HCT116 (cell line): Measurements from ENCODE around the gene COL18A1. TPM values are rescaled to one million over a fixed set of nuclear protein-coding genes. Genes with fewer than 3 reads are reported as not detected.

Experiments
- ATAC-seq: fragments of 200-7000 bp; cut with Tn5 transposase; 2 replicates; pipeline ENCODE4 v1.9.1; 2020; ENCODE audit warnings: mild to moderate bottlenecking, moderate library complexity
- BruUV-seq: library from RNA; stranded (reverse); fragments of 400-500 nt; replicated peaks from 2 replicates; lab custom pipeline; 2021; lab: Mats Ljungman, UMichigan
- CTCF ChIA-PET: fragments of 300-600 bp; sonication (Branson Sonifier 250); formaldehyde crosslinking; loops from one replicate; lab custom pipeline; 2021; ENCODE audit warnings: antibody characterized with exemption; lab: Charles Lee
- POLR2A ChIA-PET: fragments of 300-600, 350-600 bp; sonication (Branson Sonifier 250); formaldehyde crosslinking; loops from one replicate; lab custom pipeline; 2021; ENCODE audit warnings: antibody characterized with exemption; lab: Charles Lee
- RAD21 ChIA-PET, 2 experiments: fragments of 300-600 bp; sonication (Branson Sonifier 250); formaldehyde crosslinking; loops; one replicate each; lab custom pipeline; 2023; ENCODE audit warnings: low total read pairs in 2 of 2; ENCODE audit not compliant: uncharacterized antibody in 2 of 2, unreplicated experiment in 2 of 2, low non-redundant PET in 1 of 2; lab: Charles Lee
- DNase-seq: peaks from one replicate; pipeline ENCODE4 v3.0.0-alpha.2; 2010; ENCODE audit warnings: low read depth, low spot score
- H2AFZ ChIP-seq: fragments of 200-600 bp; shearing (Covaris generic), sonication (generic); 2 replicates; pipeline ENCODE4 v1.6.1; 2017; ENCODE audit warnings: low read depth, mixed run types, mixed read lengths, antibody characterized with exemption, low read length; ENCODE audit not compliant: poor library complexity, severe bottlenecking
- H3K27ac ChIP-seq: 2 replicates; pipeline ENCODE4 v1.5.1; 2012; ENCODE audit warnings: low read depth, low read length
- H3K27me3 ChIP-seq: fragments of 200-600 bp; sonication (generic); 2 replicates; pipeline ENCODE4 v1.6.1; 2016; ENCODE audit warnings: mixed run types, low read length, mixed read lengths; ENCODE audit not compliant: insufficient read depth
- H3K36me3 ChIP-seq, 2 experiments: fragments of 200-500 bp in 1 of 2; fragments of 200-600 bp in 1 of 2; sonication (Bioruptor generic) in 1 of 2; sonication (generic) in 1 of 2; 2 replicates each; pipeline versions ENCODE4 v1.5.1 to v1.6.1; 2014 to 2016; ENCODE audit warnings: low read length in 2 of 2, inconsistent platforms in 1 of 2, mixed read lengths in 1 of 2, mixed run types in 1 of 2; ENCODE audit not compliant: insufficient read depth in 2 of 2, control insufficient read depth in 1 of 2
- H3K4me1 ChIP-seq, 2 experiments: fragments of 200-600 bp in 1 of 2; sonication (generic) in 1 of 2; 2 replicates each; pipeline versions ENCODE4 v1.5.1 to v1.6.1; 2012 to 2017; ENCODE audit warnings: low read length in 2 of 2, inconsistent platforms in 1 of 2, mild to moderate bottlenecking in 1 of 2, mixed read lengths in 1 of 2, mixed run types in 1 of 2, moderate library complexity in 1 of 2; ENCODE audit not compliant: insufficient read depth in 2 of 2, control insufficient read depth in 1 of 2
- H3K4me2 ChIP-seq: fragments of 200-600 bp; sonication (generic); 2 replicates; pipeline ENCODE4 v1.6.1; 2017; ENCODE audit warnings: mixed run types, low read length, mixed read lengths
- H3K4me3 ChIP-seq, 2 experiments: fragments of 200-600 bp in 1 of 2; sonication (generic) in 1 of 2; replicated peaks in 1 of 2; 2 replicates each; pipeline ENCODE4 v1.5.1; 2011 to 2016; ENCODE audit warnings: low read length in 2 of 2, control low read depth in 1 of 2, low read depth in 1 of 2, mild to moderate bottlenecking in 1 of 2, mixed read lengths in 1 of 2, mixed run types in 1 of 2
- H3K79me2 ChIP-seq: fragments of 200-600 bp; sonication (generic); 2 replicates; pipeline ENCODE4 v1.6.1; 2017; ENCODE audit warnings: mild to moderate bottlenecking, mixed run types, low read length, moderate library complexity, mixed read lengths; ENCODE audit not compliant: insufficient read depth
- H3K9ac ChIP-seq: fragments of 200-600 bp; sonication (generic); 2 replicates; pipeline ENCODE4 v1.6.1; 2016; ENCODE audit warnings: low read length, mixed read lengths
- H3K9me2 ChIP-seq: fragments of 200-600 bp; sonication (generic), shearing (Covaris generic); 2 replicates; pipeline ENCODE4 v1.6.1; 2017; ENCODE audit warnings: mixed run types, mild to moderate bottlenecking, moderate library complexity; ENCODE audit not compliant: insufficient read depth
- H3K9me3 ChIP-seq, 2 experiments: fragments of 200-500 bp in 1 of 2; fragments of 200-600 bp in 1 of 2; sonication (Bioruptor generic) in 1 of 2; sonication (generic) in 1 of 2; 2 replicates each; pipeline ENCODE4 v1.6.1; 2014 to 2017; ENCODE audit warnings: low read length in 2 of 2, mixed read lengths in 2 of 2, inconsistent platforms in 1 of 2, low read depth in 1 of 2, mild to moderate bottlenecking in 1 of 2, mixed run types in 1 of 2, moderate library complexity in 1 of 2; ENCODE audit not compliant: control insufficient read depth in 1 of 2, insufficient read depth in 1 of 2
- H4K20me1 ChIP-seq: fragments of 200-600 bp; sonication (generic), shearing (Covaris generic); 2 replicates; pipeline ENCODE4 v1.6.1; 2017; ENCODE audit warnings: mixed run types, mild to moderate bottlenecking, moderate library complexity; ENCODE audit not compliant: insufficient read depth
- CTCF ChIP-seq, 3 experiments: fragments of 200-600 bp in 1 of 3; sonication (generic) in 1 of 3; IDR thresholded peaks in 2 of 3; conservative IDR thresholded peaks in 1 of 3; 2 replicates each; pipeline ENCODE4 v1.5.1; 2012 to 2017; ENCODE audit warnings: low read depth in 2 of 3, low read length in 2 of 3, antibody characterized with exemption in 1 of 3, borderline replicate concordance in 1 of 3, control low read depth in 1 of 3, mild to moderate bottlenecking in 1 of 3, mixed read lengths in 1 of 3, mixed run types in 1 of 3, moderate library complexity in 1 of 3; ENCODE audit not compliant: insufficient read depth in 1 of 3
- ELF1 ChIP-seq: IDR thresholded peaks from 2 replicates; pipeline ENCODE4 v1.6.1; 2012; ENCODE audit warnings: low read depth, borderline replicate concordance
- EZH2phosphoT487 ChIP-seq: fragments of 200-600 bp; IDR thresholded peaks from 2 replicates; pipeline ENCODE4 v1.6.1; 2018; ENCODE audit warnings: antibody characterized with exemption, borderline replicate concordance
- POLR2AphosphoS5 ChIP-seq: IDR thresholded peaks from 2 replicates; pipeline ENCODE4 v1.6.1; 2011; ENCODE audit warnings: mild to moderate bottlenecking, low read depth, low read length, moderate library complexity
- ZNF274 ChIP-seq: fragments of 200-500 bp; sonication (Bioruptor generic); IDR thresholded peaks from 2 replicates; pipeline ENCODE4 v1.6.1; 2014; ENCODE audit warnings: mild to moderate bottlenecking, low read depth, low read length, inconsistent platforms
- intact Hi-C: fragments of 100-400 bp; cut with micrococcal nuclease; formaldehyde crosslinking; loops from 2 replicates; pipeline ENCODE4 v1.10.0; 2022
- total RNA-seq: library from RNA; stranded (reverse); gene quantifications from one replicate; pipeline ENCODE4 v1.2.1, GENCODE V29; 2021; ENCODE audit not compliant: unreplicated experiment
- TF ChIP-seq, protein P1 (sequence below): IDR thresholded peaks from 2 replicates; pipeline ENCODE4 v1.6.1; 2012; ENCODE audit warnings: low read depth

The COL18A1 gene
- total RNA-seq, 1 experiment from 2014 or later: 59.5 TPM

- no peak for DNase-seq
- H3K9me2 ChIP-seq: no peaks in the 10 kb centered on the region
- H3K27ac ChIP-seq: peak overlapping the region; percentile 10; the same call in 1 of the 2 replicates
- H3K9ac ChIP-seq: no peak overlapping the region
- H3K4me2 ChIP-seq: no peak overlapping the region
- peaks cover 4% of the 10 kb centered on the region; the same call in 1 of the 2 replicates for H3K79me2 ChIP-seq
- TF ChIP-seq POLR2AphosphoS5 (no peak), ELF1 (no peak), ZNF274 (no peak), CTCF (IDR thresholded peaks at IDR 0.05 in 2 of 3, conservative IDR thresholded peaks at IDR 0.05 in 1 of 3; ENCODE audit: borderline replicate concordance in 1 of 3, insufficient read depth in 1 of 3, low read depth in 2 of 3, low read length in 2 of 3) (no peak), EZH2phosphoT487 (no peak)
- TF ChIP-seq, protein P1, sequence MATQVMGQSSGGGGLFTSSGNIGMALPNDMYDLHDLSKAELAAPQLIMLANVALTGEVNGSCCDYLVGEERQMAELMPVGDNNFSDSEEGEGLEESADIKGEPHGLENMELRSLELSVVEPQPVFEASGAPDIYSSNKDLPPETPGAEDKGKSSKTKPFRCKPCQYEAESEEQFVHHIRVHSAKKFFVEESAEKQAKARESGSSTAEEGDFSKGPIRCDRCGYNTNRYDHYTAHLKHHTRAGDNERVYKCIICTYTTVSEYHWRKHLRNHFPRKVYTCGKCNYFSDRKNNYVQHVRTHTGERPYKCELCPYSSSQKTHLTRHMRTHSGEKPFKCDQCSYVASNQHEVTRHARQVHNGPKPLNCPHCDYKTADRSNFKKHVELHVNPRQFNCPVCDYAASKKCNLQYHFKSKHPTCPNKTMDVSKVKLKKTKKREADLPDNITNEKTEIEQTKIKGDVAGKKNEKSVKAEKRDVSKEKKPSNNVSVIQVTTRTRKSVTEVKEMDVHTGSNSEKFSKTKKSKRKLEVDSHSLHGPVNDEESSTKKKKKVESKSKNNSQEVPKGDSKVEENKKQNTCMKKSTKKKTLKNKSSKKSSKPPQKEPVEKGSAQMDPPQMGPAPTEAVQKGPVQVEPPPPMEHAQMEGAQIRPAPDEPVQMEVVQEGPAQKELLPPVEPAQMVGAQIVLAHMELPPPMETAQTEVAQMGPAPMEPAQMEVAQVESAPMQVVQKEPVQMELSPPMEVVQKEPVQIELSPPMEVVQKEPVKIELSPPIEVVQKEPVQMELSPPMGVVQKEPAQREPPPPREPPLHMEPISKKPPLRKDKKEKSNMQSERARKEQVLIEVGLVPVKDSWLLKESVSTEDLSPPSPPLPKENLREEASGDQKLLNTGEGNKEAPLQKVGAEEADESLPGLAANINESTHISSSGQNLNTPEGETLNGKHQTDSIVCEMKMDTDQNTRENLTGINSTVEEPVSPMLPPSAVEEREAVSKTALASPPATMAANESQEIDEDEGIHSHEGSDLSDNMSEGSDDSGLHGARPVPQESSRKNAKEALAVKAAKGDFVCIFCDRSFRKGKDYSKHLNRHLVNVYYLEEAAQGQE: no peak
- TF ChIP-seq, all 23 proteins: peak for 0
- no TSS peak for BruUV-seq
- Histone ChIP-seq H4K20me1 (no peaks in the 10 kb centered on the region), H3K36me3 (peaks cover 0 to 17% of the 10 kb centered on the region in 2 experiments; a peak in 1 of 4 replicates), H3K4me1 (peaks cover 5 to 13% of the 10 kb centered on the region in 2 experiments; a peak in 3 of 4 replicates), H3K27me3 (no peaks in the 10 kb centered on the region), H3K4me3 (no peak overlapping the region), H2AFZ (no peak overlapping the region), H3K9me3 (no peaks in the 10 kb centered on the region)
- RAD21 ChIA-PET: no interaction called here
- ATAC-seq: no peak
- POLR2A ChIA-PET: no interaction called here
- intact Hi-C loops: loop anchor here (10.0 kb wide), 1 partner anchor 350 kb away; no protein-coding TSS in a partner anchor
- CTCF ChIA-PET: no interaction called here
These were observed 69.5 kb downstream of the COL18A1 start for GRCh38 chr21:45474323-45474950.
